Chondrocyte (in vitro differentiated cells): ENCODE measurements around the gene FFAR4. TPM values are rescaled to one million over a fixed set of nuclear protein-coding genes. Genes with fewer than 3 reads are reported as not detected.
A peak's percentile ranks its signal among the peaks of the same experiment; 100 is the strongest.

Experiments used
- DNase-seq: peaks from one replicate; pipeline ENCODE4 v3.0.0; 2021; ENCODE audit warnings: mixed read lengths, low spot score
- H3K27ac Mint-ChIP-seq: one replicate; pipeline ENCODE4 v1.8.0; 2021; ENCODE audit warnings: mild to moderate bottlenecking, moderate library complexity, mixed read lengths; ENCODE audit not compliant: unreplicated experiment
- H3K27me3 Mint-ChIP-seq: 2 replicates; pipeline ENCODE4 v1.8.0; 2021; ENCODE audit warnings: low read depth, mixed read lengths
- H3K36me3 Mint-ChIP-seq: 2 replicates; pipeline ENCODE4 v1.8.0; 2021; ENCODE audit warnings: low read depth, mixed read lengths
- H3K4me1 Mint-ChIP-seq: 2 replicates; pipeline ENCODE4 v1.8.0; 2021; ENCODE audit warnings: low read depth, mild to moderate bottlenecking, mixed read lengths
- H3K4me3 Mint-ChIP-seq: one replicate; pipeline ENCODE4 v1.8.0; 2021; ENCODE audit warnings: mild to moderate bottlenecking, moderate library complexity, mixed read lengths; ENCODE audit not compliant: unreplicated experiment
- H3K9me3 Mint-ChIP-seq: 2 replicates; pipeline ENCODE4 v1.8.0; 2021; ENCODE audit warnings: low read depth, mixed read lengths
- CTCF ChIP-seq: fragments of 200-600 bp; sonication (generic); IDR thresholded peaks from 2 replicates; pipeline ENCODE4 v1.5.0; 2021; ENCODE audit warnings: antibody characterized with exemption, mild to moderate bottlenecking, moderate library complexity
- total RNA-seq: library from RNA; stranded (reverse); gene quantifications from 3 replicates; pipeline ENCODE4 v1.2.1, GENCODE V29; 2021

The FFAR4 gene
- total RNA-seq, 1 donor from 2014 or later, result not detected

- Mint-ChIP-seq H3K27ac (no peak overlapping the region), H3K9me3 (no peaks in the 10 kb centered on the region), H3K4me1 (peaks cover 16% of the 10 kb centered on the region)
Observed at GRCh38 chr10:93596539-93596938, 30.1 kb downstream of the FFAR4 start.

DNA sequence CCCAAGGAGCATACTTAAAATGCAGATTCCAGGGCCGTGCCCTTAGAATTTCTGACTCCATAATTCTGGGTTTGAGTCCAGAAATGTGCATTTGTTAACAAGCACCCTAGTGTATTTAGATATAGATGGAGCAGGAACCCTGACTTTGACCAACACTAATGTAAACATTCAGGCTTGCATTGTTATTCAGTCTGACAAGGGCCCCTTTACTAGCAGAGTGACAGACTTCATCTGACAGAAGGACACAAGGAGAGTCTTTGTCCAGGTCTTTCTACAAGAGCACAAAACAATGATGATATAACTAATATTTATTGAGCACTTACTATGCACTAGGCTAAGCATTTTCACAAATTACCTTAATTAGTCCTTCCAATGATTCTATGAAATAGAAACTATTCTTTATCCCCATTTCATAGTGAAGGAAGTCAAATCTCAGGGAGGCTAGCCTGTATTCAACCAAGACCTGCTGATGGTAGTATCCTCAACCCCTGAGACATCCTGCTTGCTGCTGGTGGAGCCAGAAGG lies 30.7 kb downstream of the FFAR4 start:
- H3K9me3 Mint-ChIP-seq, result no peaks in the 10 kb centered on the region
- peaks cover 2% of the 10 kb centered on the region for H3K27me3 Mint-ChIP-seq
- no peak overlapping the region for H3K27ac Mint-ChIP-seq
- no peak for TF ChIP-seq CTCF
- H3K4me3 Mint-ChIP-seq, result no peak overlapping the region
- H3K4me1 Mint-ChIP-seq, result peaks cover 14% of the 10 kb centered on the region
- DNase-seq, result no peak
- H3K36me3 Mint-ChIP-seq, result no peaks in the 10 kb centered on the region

More at GRCh38 chr10:93596539-93596938, 30.1 kb downstream of the FFAR4 start:
- TF ChIP-seq CTCF, result peak; percentile 24
- Mint-ChIP-seq H3K36me3 (no peaks in the 10 kb centered on the region), H3K27me3 (no peaks in the 10 kb centered on the region), H3K4me3 (no peak overlapping the region)
- no peak for DNase-seq

DNA sequence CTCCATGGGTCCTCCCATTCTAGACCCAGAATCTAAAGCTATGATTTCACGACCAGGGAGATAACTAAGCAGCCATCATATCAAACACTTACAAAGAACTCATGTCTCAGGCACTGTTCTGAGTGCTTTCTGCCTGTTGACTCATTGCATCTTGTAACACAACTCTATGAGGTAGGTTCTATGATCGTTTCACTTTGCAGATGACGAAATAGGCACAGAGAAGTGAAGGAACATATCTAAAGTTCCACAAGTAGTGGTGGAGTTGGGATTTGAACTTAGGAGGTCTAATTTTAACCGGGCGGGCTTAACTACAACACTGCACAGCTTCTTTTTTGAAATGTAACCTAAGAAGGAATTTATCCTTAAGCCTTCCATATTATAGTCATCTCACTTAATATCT lies 31.7 kb downstream of the FFAR4 start:
- no peak for TF ChIP-seq CTCF
- no peak overlapping the region for H3K4me3 Mint-ChIP-seq
- no peak for DNase-seq
- H3K27me3 Mint-ChIP-seq, result peaks cover 6% of the 10 kb centered on the region
- H3K9me3 Mint-ChIP-seq, result no peaks in the 10 kb centered on the region
- no peak overlapping the region for H3K27ac Mint-ChIP-seq
- no peaks in the 10 kb centered on the region for H3K36me3 Mint-ChIP-seq
- peaks cover 14% of the 10 kb centered on the region for H3K4me1 Mint-ChIP-seq

GRCh38 chr10:93599335-93599734 lies 32.9 kb downstream of the FFAR4 start:
- no peak for DNase-seq
- no peak for TF ChIP-seq CTCF
- no peaks in the 10 kb centered on the region for H3K9me3 Mint-ChIP-seq
- no peak overlapping the region for H3K4me3 Mint-ChIP-seq
- H3K4me1 Mint-ChIP-seq, result peaks cover 19% of the 10 kb centered on the region
- H3K27me3 Mint-ChIP-seq, result peaks cover 6% of the 10 kb centered on the region
- no peak overlapping the region for H3K27ac Mint-ChIP-seq
- H3K36me3 Mint-ChIP-seq, result no peaks in the 10 kb centered on the region

DNA sequence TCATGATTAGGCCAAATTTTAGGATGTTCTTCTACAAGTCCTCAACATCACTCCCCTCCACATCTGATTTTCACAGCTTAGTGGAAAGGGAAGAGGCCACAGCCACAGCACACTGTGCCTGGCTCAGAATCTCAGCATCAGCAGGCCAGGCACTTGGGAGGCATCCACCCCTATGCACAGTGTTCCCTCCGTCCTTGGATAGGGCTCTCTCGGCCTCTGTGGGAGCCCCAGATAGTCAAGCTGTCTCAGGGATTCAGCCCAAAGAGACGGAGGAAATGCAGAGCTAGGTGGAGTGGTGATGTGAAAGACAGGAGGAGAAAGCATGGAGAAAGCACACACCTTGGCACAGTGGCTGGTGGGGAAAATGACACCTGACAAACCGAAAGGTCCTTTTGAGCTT lies 33.3 kb downstream of the FFAR4 start:
- no peak overlapping the region for H3K27ac Mint-ChIP-seq
- no peak for TF ChIP-seq CTCF
- H3K36me3 Mint-ChIP-seq, result no peaks in the 10 kb centered on the region
- peaks cover 19% of the 10 kb centered on the region for H3K4me1 Mint-ChIP-seq
- no peaks in the 10 kb centered on the region for H3K9me3 Mint-ChIP-seq
- no peak for DNase-seq
- no peak overlapping the region for H3K4me3 Mint-ChIP-seq
- peaks cover 6% of the 10 kb centered on the region for H3K27me3 Mint-ChIP-seq
